PC-3 (cell line): ENCODE results near the gene TPST2. TPM values are rescaled to one million over a fixed set of nuclear protein-coding genes. Genes with fewer than 3 reads are reported as not detected.

ENCODE experiments used
- ATAC-seq: fragments of 200-7000 bp; cut with Tn5 transposase; 2 replicates; pipeline ENCODE4 v1.9.1; 2020; ENCODE audit warnings: mild to moderate bottlenecking, moderate library complexity
- BruUV-seq: library from RNA; stranded (reverse); fragments of 400-500 nt; replicated peaks from 2 replicates; lab custom pipeline; 2021; lab: Mats Ljungman, UMichigan
- CTCF ChIA-PET: fragments of 300-600 bp; sonication (Branson Sonifier 250); formaldehyde crosslinking; loops from one replicate; lab custom pipeline; 2022; ENCODE audit warnings: antibody characterized with exemption; lab: Charles Lee
- POLR2A ChIA-PET: fragments of 300-600 bp; sonication (Branson Sonifier 250); formaldehyde crosslinking; loops from one replicate; lab custom pipeline; 2022; ENCODE audit warnings: antibody characterized with exemption; ENCODE audit not compliant: unreplicated experiment; lab: Charles Lee
- DNase-seq: peaks from one replicate; pipeline ENCODE4 v3.0.0-alpha.2; 2015
- H2AFZ ChIP-seq: fragments of 300-600 bp; sonication (generic); 2 replicates; pipeline ENCODE4 v1.6.0; 2016; ENCODE audit warnings: antibody characterized with exemption, low read length
- H3F3A ChIP-seq: fragments of 300-600 bp; sonication (generic); one replicate; pipeline ENCODE4 v1.6.0; 2017; ENCODE audit warnings: antibody characterized with exemption, low read length, control low read depth, mild to moderate bottlenecking; ENCODE audit not compliant: unreplicated experiment
- H3K27ac ChIP-seq: fragments of 300-600 bp; sonication (generic); 2 replicates; pipeline ENCODE4 v1.5.1; 2016; ENCODE audit warnings: mild to moderate bottlenecking, low read length
- H3K27me3 ChIP-seq: fragments of 300-600 bp; sonication (generic); 2 replicates; pipeline ENCODE4 v1.6.1; 2016; ENCODE audit warnings: low read length, mixed read lengths
- H3K36me3 ChIP-seq: fragments of 300-600 bp; sonication (generic); 2 replicates; pipeline ENCODE4 v1.6.1; 2016; ENCODE audit warnings: low read depth, mixed run types, low read length, mixed read lengths
- H3K4me1 ChIP-seq: fragments of 300-600 bp; sonication (generic); 2 replicates; pipeline ENCODE4 v1.5.1; 2016; ENCODE audit warnings: low read length; ENCODE audit not compliant: insufficient read depth
- H3K4me2 ChIP-seq: fragments of 300-600 bp; sonication (generic); 2 replicates; pipeline ENCODE4 v1.6.0; 2016; ENCODE audit warnings: low read length
- H3K4me3 ChIP-seq: fragments of 300-600 bp; sonication (generic); 2 replicates; pipeline ENCODE4 v1.5.1; 2016; ENCODE audit warnings: mild to moderate bottlenecking, low read length, mixed read lengths
- H3K79me2 ChIP-seq: fragments of 300-600 bp; sonication (generic); 2 replicates; pipeline ENCODE4 v1.6.1; 2017; ENCODE audit warnings: low read length, mixed read lengths
- H3K9ac ChIP-seq: fragments of 300-600 bp; sonication (generic); 2 replicates; pipeline ENCODE4 v1.6.0; 2016; ENCODE audit warnings: mild to moderate bottlenecking, low read length
- H3K9me2 ChIP-seq: fragments of 300-600 bp; sonication (generic); replicated peaks from 2 replicates; pipeline ENCODE4 v1.6.1; 2016; ENCODE audit warnings: mixed run types, low read length, mixed read lengths
- H3K9me3 ChIP-seq: fragments of 300-600 bp; sonication (generic); 2 replicates; pipeline ENCODE4 v1.6.1; 2016; ENCODE audit warnings: low read length, mixed read lengths
- H4K20me1 ChIP-seq: fragments of 300-600 bp; sonication (generic); 2 replicates; pipeline ENCODE4 v1.6.1; 2016; ENCODE audit warnings: low read length, mixed read lengths
- CTCF ChIP-seq: fragments of 300-600 bp; sonication (generic); conservative IDR thresholded peaks from 2 replicates; pipeline ENCODE4 v1.5.1; 2017; ENCODE audit warnings: antibody characterized with exemption, low read depth, mild to moderate bottlenecking, low read length
- EZH2 ChIP-seq: fragments of 300-600 bp; sonication (generic); IDR thresholded peaks from one replicate; pipeline ENCODE4 v1.6.1; 2017; ENCODE audit warnings: antibody characterized with exemption, mild to moderate bottlenecking, low read length; ENCODE audit not compliant: unreplicated experiment
- EZH2phosphoT487 ChIP-seq: fragments of 300-600 bp; sonication (generic); IDR thresholded peaks from 2 replicates; pipeline ENCODE4 v1.6.1; 2018; ENCODE audit warnings: mild to moderate bottlenecking, antibody characterized with exemption, low read length, borderline replicate concordance
- intact Hi-C: fragments of 100-400 bp; cut with micrococcal nuclease; formaldehyde crosslinking; loops from 2 replicates; pipeline ENCODE4 v1.9.0; 2023
- total RNA-seq: library from RNA; depleted of rRNA; stranded (reverse); fragments of >200 nt; gene quantifications from 2 replicates; pipeline ENCODE4 v1.2.3, GENCODE V29; 2014

The TPST2 gene
- total RNA-seq, 1 experiment from 2014 or later = 8.1 TPM

DNA sequence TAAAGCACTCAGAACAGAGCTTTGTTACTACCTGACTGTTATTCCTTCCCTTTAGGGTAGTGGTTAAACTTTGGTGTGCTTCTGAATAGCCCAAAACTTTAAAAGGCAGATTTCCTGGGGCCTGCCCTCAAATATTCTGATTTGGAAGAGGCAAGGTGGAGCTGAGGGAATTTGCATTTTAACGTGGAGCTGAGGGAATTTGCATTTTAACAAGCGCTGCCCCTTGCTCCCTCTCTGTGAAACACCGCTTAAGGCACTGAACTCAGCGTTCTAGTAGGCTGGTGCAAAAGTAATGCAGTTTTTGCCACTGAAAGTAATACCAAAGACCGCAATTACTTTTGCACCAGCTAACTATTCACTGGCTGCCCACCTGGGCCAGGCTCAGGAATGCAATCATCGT lies 35.0 kb downstream of the TPST2 start:
- H3K9me3 ChIP-seq = no peaks in the 10 kb centered on the region
- ChIA-PET CTCF (no interaction called here), POLR2A (no interaction called here)
- intact Hi-C loops = no loop called here
- ATAC-seq (no peak), DNase-seq (no peak)
- H3K27me3 ChIP-seq = no peaks in the 10 kb centered on the region
- H3K4me2 ChIP-seq = no peak overlapping the region
- no peaks in the 10 kb centered on the region for H3K36me3 ChIP-seq
- H2AFZ ChIP-seq = no peak overlapping the region
- H3K4me1 ChIP-seq = no peaks in the 10 kb centered on the region
- H3K9ac ChIP-seq = no peak overlapping the region
- no peak overlapping the region for H3K27ac ChIP-seq
- TF ChIP-seq CTCF (no peak), EZH2phosphoT487 (no peak)
- no peaks in the 10 kb centered on the region for H3K79me2 ChIP-seq
- no TSS peak for BruUV-seq
- no peaks in the 10 kb centered on the region for H3F3A ChIP-seq
- no peaks in the 10 kb centered on the region for H4K20me1 ChIP-seq
- H3K4me3 ChIP-seq = no peak overlapping the region
- H3K9me2 ChIP-seq = no peaks in the 10 kb centered on the region

GRCh38 chr22:26553056-26553752 lies 36.7 kb downstream of the TPST2 start:
- ChIA-PET CTCF (interaction anchor here (0.7 kb wide), 1 partner anchor 107 kb away, joined by 10 read pairs; no protein-coding TSS in a partner anchor), POLR2A (no interaction called here)
- peak; percentile 62 for ATAC-seq
- H3K4me3 ChIP-seq = no peak overlapping the region
- H3K9me3 ChIP-seq = no peaks in the 10 kb centered on the region
- H3K27ac ChIP-seq = peak overlapping the region; percentile 47; the same call in 1 of the 2 replicates
- intact Hi-C loops = no loop called here
- no peaks in the 10 kb centered on the region for H3K4me1 ChIP-seq
- no peaks in the 10 kb centered on the region for H3K36me3 ChIP-seq
- H3K4me2 ChIP-seq = 0 out of 2 replicates have a peak overlapping the region, but pooled peaks have one; percentile 51
- H3K9me2 ChIP-seq = no peaks in the 10 kb centered on the region
- H3F3A ChIP-seq = no peaks in the 10 kb centered on the region
- TF ChIP-seq CTCF (no peak), EZH2 (no peak), EZH2phosphoT487 (no peak)
- H3K27me3 ChIP-seq = no peaks in the 10 kb centered on the region
- peak overlapping the region; percentile 29; the same call in 1 of the 2 replicates for H3K9ac ChIP-seq
- BruUV-seq = no TSS peak
- H3K79me2 ChIP-seq = no peaks in the 10 kb centered on the region
- DNase-seq = peak; percentile 44
- H4K20me1 ChIP-seq = no peaks in the 10 kb centered on the region
- H2AFZ ChIP-seq = peak overlapping the region; percentile 63; the same call in 1 of the 2 replicates

- Histone ChIP-seq H2AFZ (no peak overlapping the region), H3K4me3 (no peak overlapping the region), H3K27ac (no peak overlapping the region), H3K36me3 (no peaks in the 10 kb centered on the region), H3K9ac (no peak overlapping the region), H3K9me3 (no peaks in the 10 kb centered on the region), H3K4me2 (no peak overlapping the region), H3K9me2 (no peaks in the 10 kb centered on the region), H3K79me2 (no peaks in the 10 kb centered on the region), H3K4me1 (no peaks in the 10 kb centered on the region), H3K27me3 (no peaks in the 10 kb centered on the region), H4K20me1 (no peaks in the 10 kb centered on the region), H3F3A (no peaks in the 10 kb centered on the region)
- ATAC-seq (no peak), DNase-seq (no peak)
- BruUV-seq = no TSS peak
- no peak for TF ChIP-seq CTCF
- no peak for TF ChIP-seq EZH2phosphoT487
- TF ChIP-seq EZH2 = no peak
- CTCF ChIA-PET = no interaction called here
- POLR2A ChIA-PET = no interaction called here
- intact Hi-C loops = no loop called here
Observed at GRCh38 chr22:26552466-26552865, 37.5 kb downstream of the TPST2 start.
